Parathyroid adenoma (tissue), 2 donors: ENCODE measurements around the gene FOXK2.
"Not testable (repeated sequence)": the region's sequence is repeated elsewhere in the genome, so short reads cannot be mapped to it uniquely, and the experiment has no call there.

Experiments
- H2AFZ ChIP-seq: fragments of 300-600 bp; sonication (generic); one replicate; pipeline ENCODE4 v1.7.0; 2017; ENCODE audit warnings: antibody characterized with exemption, mild to moderate bottlenecking
- H3K27ac ChIP-seq: fragments of 300-600 bp; sonication (generic); one replicate; pipeline ENCODE4 v1.7.0; 2017
- H3K27me3 ChIP-seq: fragments of 300-600 bp; sonication (generic); one replicate; pipeline ENCODE4 v1.7.0; 2017; ENCODE audit warnings: low read length; ENCODE audit not compliant: control insufficient read depth, insufficient read depth
- H3K36me3 ChIP-seq: fragments of 300-600 bp; sonication (generic); one replicate; pipeline ENCODE4 v1.7.0; 2017; ENCODE audit warnings: low read length; ENCODE audit not compliant: control insufficient read depth, insufficient read depth
- H3K4me1 ChIP-seq: fragments of 300-600 bp; sonication (generic); one replicate; pipeline ENCODE4 v1.7.0; 2017; ENCODE audit warnings: control low read depth
- H3K4me2 ChIP-seq: fragments of 300-600 bp; sonication (generic); one replicate; pipeline ENCODE4 v1.7.0; 2017; ENCODE audit warnings: low read length
- H3K4me3 ChIP-seq: fragments of 300-600 bp; sonication (generic); one replicate; pipeline ENCODE4 v1.7.0; 2017; ENCODE audit warnings: low read depth, low read length
- H3K79me2 ChIP-seq: fragments of 300-600 bp; sonication (generic); one replicate; pipeline ENCODE4 v1.7.0; 2017; ENCODE audit warnings: control low read depth
- H3K9ac ChIP-seq: fragments of 300-600 bp; sonication (generic); one replicate; pipeline ENCODE4 v1.7.0; 2017; ENCODE audit warnings: mild to moderate bottlenecking
- H3K9me3 ChIP-seq: fragments of 300-600 bp; sonication (generic); one replicate; pipeline ENCODE4 v1.7.0; 2017; ENCODE audit warnings: low read length; ENCODE audit not compliant: control insufficient read depth
- TF ChIP-seq, protein P1 (sequence below): fragments of 300-600 bp; sonication (generic); IDR thresholded peaks from one replicate; pipeline ENCODE4 v1.7.0; 2017; ENCODE audit warnings: antibody characterized with exemption, mild to moderate bottlenecking
- donor health status: primary hyperparathyroidism.

FOXK2 gene

DNA sequence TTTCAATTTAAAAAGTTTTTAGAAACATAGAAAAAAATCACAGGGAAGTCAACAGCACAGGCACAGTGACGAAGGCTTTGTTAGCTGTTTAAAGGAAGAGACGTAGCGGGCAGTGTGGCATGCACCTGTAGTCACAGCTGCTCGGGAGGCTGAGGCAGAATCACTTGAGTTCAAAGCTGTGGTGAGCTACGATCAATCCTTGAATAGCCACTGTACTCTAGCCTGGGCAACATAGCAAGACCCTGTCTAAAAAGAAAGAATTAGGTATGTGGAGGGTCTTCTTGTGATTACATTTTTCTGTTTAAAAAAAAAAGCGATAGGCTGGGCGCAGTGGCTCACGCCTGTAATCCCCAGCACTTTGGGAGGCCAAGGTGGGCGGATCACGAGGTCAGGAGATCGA lies 50.1 kb downstream of the FOXK2 start:
- Histone ChIP-seq H3K4me1 (no peaks in the 10 kb centered on the region), H3K27me3 (no peaks in the 10 kb centered on the region), H3K9me3 (no peaks in the 10 kb centered on the region), H3K36me3 (no peaks in the 10 kb centered on the region), H3K27ac (no peak overlapping the region), H3K79me2 (peaks cover 58% of the 10 kb centered on the region), H3K4me2 (no peak overlapping the region), H2AFZ (no peak overlapping the region), H3K4me3 (no peak overlapping the region), H3K9ac (no peak overlapping the region)
- TF ChIP-seq, protein P1, sequence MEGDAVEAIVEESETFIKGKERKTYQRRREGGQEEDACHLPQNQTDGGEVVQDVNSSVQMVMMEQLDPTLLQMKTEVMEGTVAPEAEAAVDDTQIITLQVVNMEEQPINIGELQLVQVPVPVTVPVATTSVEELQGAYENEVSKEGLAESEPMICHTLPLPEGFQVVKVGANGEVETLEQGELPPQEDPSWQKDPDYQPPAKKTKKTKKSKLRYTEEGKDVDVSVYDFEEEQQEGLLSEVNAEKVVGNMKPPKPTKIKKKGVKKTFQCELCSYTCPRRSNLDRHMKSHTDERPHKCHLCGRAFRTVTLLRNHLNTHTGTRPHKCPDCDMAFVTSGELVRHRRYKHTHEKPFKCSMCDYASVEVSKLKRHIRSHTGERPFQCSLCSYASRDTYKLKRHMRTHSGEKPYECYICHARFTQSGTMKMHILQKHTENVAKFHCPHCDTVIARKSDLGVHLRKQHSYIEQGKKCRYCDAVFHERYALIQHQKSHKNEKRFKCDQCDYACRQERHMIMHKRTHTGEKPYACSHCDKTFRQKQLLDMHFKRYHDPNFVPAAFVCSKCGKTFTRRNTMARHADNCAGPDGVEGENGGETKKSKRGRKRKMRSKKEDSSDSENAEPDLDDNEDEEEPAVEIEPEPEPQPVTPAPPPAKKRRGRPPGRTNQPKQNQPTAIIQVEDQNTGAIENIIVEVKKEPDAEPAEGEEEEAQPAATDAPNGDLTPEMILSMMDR: no peak

DNA sequence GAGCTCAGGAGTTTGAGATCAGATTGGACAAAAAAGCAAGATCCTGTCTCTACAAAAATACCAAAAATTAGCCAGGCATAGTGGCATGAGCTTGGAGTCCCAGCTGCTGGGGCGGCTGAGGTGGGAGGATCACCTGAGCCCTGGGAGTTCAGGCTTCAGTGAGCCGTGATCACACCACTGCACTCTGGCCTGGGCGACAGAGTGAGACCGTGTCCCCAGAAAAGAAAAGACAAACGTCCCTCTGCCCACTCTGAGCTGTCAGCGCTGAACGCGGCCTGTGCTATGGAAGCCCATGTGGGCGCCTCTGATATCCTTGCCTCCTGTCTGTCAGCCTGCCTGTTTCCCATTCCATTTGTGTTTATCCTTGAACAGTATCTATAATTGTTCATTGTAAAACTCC lies 50.7 kb downstream of the FOXK2 start:
- no peak overlapping the region for H3K4me3 ChIP-seq
- H3K36me3 ChIP-seq: no peaks in the 10 kb centered on the region

DNA sequence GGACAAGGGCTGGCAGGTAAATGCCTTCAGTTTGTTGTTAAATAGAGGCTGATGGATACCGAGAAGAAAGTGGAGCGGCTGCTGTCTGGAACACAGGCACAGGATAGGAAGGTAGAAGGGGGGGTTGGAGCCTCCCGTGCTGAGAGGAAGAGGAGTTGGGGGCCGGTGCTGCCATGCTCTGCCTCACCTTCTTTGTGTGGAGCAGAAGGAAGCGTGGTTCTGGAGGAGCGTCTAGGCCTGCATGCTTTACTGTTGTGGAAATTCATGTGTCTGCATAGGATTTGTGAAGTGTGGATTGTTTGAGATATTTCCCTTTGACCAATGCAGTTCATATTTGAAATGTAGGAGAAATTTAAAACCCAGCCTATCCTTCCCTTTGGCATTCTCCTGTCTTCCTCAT lies 52.3 kb downstream of the FOXK2 start:
- Histone ChIP-seq H3K36me3 (no peaks in the 10 kb centered on the region), H3K4me3 (no peak overlapping the region), H3K27me3 (no peaks in the 10 kb centered on the region), H3K4me1 (no peaks in the 10 kb centered on the region), H3K79me2 (peaks cover 54% of the 10 kb centered on the region), H3K9me3 (no peaks in the 10 kb centered on the region), H3K4me2 (no peak overlapping the region), H3K27ac (no peak overlapping the region), H2AFZ (no peak overlapping the region), H3K9ac (no peak overlapping the region)
- TF ChIP-seq, protein P1: no peak

More for the DNA sequence above, 50.7 kb downstream of the FOXK2 start:
- no peaks in the 10 kb centered on the region for H3K9me3 ChIP-seq
- no peaks in the 10 kb centered on the region for H3K4me1 ChIP-seq
- TF ChIP-seq, protein P1: no peak
- H3K79me2 ChIP-seq: peaks cover 56% of the 10 kb centered on the region
- no peaks in the 10 kb centered on the region for H3K27me3 ChIP-seq
- no peak overlapping the region for H3K27ac ChIP-seq
- H2AFZ ChIP-seq: no peak overlapping the region
- no peak overlapping the region for H3K4me2 ChIP-seq
- no peak overlapping the region for H3K9ac ChIP-seq

DNA sequence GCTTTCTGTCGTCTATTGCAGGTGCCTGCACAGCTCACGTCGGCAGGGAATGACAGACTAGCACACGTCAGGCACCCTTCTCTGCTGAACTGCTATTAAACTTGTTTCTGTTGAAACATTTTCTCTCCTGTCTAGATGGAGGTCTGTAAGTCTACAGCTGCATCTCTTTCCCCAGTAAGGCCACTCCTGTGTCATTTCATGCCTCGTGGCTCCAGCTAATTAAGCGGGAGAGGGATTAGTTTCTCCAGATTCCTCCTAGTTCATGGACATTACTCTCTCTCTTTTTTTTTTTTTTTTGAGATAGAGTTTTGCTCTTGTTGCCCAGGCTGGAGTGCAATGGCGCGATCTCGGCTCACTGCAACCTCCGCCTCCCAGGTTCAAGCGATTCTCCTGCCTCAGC lies 54.5 kb downstream of the FOXK2 start:
- H3K27me3 ChIP-seq: no peaks in the 10 kb centered on the region
- H3K4me2 ChIP-seq: no peak overlapping the region
- no peak overlapping the region for H3K9ac ChIP-seq
- H3K4me1 ChIP-seq: no peaks in the 10 kb centered on the region
- H3K27ac ChIP-seq: no peak overlapping the region
- H3K36me3 ChIP-seq: no peaks in the 10 kb centered on the region
- H3K9me3 ChIP-seq: no peaks in the 10 kb centered on the region
- no peak overlapping the region for H2AFZ ChIP-seq
- no peak overlapping the region for H3K4me3 ChIP-seq
- TF ChIP-seq, protein P1: no peak
- peaks cover 46% of the 10 kb centered on the region for H3K79me2 ChIP-seq

DNA sequence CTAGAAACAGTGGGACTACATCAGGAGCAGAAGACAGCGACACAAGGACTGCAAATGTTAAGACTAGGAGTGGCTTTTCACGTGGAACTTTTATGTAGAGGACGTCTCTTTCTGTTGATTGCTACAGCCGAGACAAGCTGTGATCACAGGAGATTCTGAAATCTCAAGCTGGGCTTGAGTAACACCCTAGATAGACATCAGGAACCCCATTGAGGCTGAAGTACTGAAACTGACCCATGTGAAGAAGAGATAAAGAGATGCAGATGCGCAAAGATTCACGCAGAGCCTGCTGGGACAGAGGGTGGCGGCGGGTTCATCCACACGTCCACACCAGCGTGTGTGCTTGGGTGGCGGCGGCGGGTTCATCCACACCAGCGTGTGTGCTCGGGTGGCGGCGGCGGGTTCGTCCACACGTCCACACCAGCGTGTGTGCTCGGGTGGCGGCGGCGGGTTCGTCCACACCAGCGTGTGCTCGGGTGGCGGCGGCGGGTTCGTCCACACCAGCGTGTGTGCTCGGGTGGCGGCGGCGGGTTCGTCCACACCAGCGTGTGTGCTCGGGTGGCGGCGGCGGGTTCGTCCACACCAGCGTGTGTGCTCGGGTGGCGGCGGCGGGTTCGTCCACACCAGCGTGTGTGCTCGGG lies 56.2 kb downstream of the FOXK2 start:
- not testable (repeated sequence) for H3K4me2 ChIP-seq, H3K36me3 ChIP-seq

More for the DNA sequence above, 56.2 kb downstream of the FOXK2 start:
- not testable (repeated sequence) for H3K4me3 ChIP-seq, H3K27me3 ChIP-seq, H3K4me1 ChIP-seq, H2AFZ ChIP-seq, H3K27ac ChIP-seq, H3K9ac ChIP-seq, H3K9me3 ChIP-seq
- H3K79me2 ChIP-seq: peaks cover 32% of the 10 kb centered on the region
